ENCODE results near the gene SHH.
"Not testable (repeated sequence)": the region's sequence is repeated elsewhere in the genome, so short reads cannot be mapped to it uniquely, and the experiment has no call there.

SHH gene

DNA sequence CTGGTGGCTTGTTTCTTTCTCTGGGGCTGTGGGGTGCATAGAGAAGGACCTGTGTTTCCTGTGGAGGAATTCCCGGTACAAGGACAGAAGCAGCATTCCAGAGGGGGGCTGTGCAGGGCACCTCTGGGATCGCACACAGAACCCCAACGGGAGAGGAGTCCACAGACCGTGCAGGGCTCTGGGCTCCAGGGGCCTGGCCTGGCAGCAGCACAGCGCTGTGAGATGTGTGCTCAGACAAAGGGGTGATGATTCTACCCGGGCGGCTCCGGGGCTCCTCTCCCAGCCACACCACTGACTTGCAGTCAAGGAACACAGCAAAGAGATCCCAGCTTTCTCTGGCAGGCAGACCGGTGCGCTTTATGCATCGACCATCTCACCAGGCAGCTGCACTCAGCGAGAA lies 6.9 kb upstream of the SHH start:
- DNase-seq (ENCODE audit: low spot score): no peak

DNA sequence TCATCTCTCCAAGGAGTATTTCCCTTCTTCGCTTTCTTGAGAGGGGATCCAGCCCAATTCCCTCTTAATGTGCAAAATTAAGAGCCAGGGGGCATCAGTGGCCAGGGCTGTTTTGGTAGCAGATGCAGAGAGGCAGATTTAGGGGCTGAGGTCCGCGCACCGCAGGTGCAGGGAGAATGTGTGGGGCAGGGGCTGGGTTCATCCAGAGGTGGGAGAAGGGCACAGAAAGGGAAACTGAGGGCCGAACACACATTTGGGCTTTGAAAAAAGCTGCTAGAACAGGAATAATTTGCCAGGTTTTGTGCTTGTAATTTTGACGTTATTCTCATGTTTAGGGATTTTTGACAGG lies 6.5 kb upstream of the SHH start:
- DNase-seq (ENCODE audit: low spot score): no peak

DNA sequence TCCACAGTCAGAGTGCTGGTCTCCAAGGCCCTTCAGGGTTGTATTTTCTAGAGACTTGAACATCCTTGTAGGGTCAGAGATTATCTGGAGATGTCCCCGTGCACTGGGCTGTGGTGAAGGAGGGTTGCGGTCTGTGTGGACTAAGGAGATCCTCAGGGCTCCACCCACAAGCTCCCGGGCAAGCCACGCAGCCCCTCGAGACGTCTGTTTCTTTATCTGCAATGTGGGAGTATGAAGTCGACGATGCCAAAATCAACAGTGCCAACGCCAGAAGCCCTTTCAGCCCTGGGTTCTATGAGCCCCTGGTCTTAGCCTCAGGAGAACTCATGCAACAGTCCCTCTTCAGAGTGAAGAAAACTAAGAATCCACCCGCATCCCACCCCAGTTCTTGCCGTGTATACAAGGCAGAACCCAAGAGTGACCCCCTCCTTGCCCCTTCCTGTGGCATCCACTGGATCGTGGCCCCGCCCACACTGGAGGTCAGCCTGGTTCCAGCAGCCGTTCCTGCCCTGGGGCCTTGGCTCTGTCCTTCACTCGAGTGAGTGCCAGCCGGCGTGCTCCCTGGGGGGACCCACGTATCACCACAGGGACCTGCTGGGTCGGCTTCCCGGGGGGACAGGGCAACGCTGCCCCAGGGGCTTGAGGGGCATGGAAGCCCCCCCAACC lies 6.0 kb upstream of the SHH start:
- DNase-seq (ENCODE audit: low spot score): no peak

DNA sequence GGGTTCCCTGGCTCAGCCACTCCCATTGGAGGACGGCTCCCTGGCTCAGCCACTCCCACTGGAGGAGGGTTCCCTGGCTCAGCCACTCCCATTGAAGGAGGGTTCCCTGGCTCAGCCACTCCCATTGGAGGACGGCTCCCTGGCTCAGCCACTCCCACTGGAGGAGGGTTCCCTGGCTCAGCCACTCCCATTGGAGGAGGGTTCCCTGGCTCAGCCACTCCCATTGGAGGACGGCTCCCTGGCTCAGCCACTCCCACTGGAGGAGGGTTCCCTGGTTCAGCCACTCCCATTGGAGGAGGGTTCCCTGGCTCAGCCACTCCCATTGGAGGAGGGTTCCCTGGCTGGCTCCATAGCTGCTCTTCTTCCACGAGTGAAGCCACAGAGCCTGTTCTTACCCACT lies 5.3 kb upstream of the SHH start:
- DNase-seq (ENCODE audit: low spot score): not testable (repeated sequence)

DNA sequence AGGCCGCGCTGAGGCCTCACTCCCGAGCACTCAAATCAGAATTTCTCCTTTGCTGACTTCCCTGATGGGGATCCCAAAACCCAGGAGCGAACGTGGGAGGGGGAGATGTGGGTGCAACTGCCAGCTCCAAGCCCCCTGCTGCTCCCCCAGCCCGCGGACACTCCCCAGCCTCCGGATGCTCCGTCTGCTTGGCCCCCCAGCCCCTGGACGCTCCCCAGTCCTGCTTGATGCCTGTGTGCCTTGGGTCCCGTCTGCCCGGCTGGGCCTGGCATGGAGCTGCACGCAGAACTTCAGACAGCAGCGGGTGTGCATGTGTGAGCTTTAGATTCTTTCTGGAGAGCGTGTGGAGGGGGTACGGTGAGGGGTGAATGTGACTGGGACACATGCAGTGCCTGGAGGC lies 4.7 kb upstream of the SHH start:
- DNase-seq (ENCODE audit: low spot score): no peak

DNA sequence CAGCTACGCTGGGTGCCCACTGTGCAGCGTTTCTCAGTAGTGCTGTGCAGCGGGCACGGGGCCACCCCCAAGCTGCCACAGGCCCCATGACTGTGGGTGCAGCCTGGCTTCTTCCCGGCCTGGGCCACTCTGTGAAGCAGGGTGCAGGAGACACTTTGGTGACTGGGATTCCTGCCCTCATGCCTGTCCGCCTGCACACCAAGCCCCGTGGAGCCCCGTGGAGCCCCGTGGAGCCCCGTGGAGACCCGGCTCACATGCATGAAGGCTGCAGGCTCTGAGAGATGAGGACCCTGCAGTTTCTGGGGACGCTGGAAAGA lies 3.9 kb upstream of the SHH start:
- DNase-seq (ENCODE audit: low spot score): no peak

DNA sequence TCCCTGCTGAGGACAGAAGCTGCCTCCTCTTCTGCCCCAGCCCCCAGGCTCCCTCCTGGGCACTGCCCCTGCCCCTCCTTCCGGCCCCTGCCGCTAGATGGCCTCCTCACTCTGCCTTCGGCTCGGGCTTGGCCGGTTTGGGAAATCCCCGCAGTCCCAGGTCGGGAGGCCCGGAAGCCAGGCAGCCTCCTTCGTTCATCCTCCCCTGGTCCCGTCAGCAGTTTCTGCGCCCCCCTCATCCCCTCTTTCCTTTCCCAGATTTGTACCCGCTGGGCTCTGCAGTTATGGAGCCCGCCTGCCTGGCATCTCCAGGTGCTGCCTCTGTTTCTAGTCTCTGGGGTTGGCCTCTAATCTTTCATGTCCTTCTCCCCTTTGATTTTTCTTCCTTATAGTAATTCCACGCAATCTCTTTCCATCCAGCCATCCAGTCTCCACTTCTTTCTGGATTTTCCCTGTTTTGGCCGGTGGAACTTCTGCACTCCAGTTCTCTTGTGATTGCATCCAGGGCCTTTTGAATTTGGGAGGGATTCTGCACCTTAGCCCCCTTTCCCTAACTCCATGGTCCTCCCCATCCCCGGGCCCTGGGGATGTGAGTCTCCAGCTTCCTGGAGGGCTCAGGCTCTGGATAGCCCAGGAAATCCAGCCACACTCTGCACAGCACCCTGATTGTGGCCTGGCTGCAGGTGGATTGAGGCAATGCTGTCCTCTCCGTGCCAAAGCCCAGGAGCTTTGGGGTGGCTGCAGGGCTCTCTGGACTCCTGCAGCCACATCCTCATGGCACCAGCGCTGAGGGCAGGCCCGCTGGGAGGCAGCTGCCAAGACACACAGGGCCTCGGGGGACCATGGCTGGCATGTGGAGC lies 3.3 kb upstream of the SHH start:
- DNase-seq (ENCODE audit: low spot score): peak; percentile 58

DNA sequence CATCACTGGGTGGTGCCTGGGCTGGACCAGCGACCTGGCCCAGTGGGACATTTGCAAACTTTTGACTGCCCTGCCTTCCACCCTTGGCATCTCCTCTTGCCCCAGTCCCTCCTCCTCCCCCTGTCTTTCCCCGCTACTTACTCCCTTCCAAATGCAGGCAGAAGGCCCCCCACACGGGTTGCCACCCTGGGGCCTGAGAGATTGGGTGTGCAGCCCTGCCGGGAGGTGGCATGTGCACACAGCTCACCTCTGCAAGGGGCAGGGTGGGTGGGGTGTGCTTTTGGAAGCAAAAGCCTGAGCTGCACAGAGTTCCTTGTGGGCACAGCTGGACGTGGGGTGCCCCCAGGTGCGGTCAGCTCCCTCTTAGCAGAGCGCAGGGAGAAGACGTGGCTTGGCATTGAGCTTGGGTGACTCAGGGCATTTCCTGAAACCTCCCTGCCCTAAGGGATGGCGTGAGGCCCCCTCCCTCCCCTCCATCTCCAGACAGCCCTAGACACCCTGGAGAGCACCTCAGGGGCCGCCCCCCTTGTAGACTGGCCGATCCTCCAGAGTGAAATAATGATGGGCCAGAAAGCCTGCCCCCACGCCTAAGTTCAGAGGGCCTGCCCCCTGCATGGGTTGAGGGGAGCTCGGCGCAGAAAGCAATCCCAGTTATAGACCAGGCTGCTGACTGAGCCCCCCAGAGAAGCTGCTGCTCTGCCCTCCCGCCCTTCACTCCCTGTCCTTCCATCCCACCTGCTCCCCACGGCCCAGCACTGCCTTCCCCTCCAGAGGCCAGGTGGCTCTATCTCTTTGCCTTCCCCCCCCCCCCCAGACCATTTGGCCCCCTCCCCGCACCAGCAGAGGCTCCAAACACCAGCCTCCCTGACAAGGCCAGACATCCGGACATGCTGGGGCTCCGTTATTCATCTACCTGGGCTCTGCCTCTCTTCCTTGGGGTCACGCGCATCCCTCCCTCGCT lies 2.3 kb upstream of the SHH start:
- DNase-seq (ENCODE audit: low spot score): no peak

DNA sequence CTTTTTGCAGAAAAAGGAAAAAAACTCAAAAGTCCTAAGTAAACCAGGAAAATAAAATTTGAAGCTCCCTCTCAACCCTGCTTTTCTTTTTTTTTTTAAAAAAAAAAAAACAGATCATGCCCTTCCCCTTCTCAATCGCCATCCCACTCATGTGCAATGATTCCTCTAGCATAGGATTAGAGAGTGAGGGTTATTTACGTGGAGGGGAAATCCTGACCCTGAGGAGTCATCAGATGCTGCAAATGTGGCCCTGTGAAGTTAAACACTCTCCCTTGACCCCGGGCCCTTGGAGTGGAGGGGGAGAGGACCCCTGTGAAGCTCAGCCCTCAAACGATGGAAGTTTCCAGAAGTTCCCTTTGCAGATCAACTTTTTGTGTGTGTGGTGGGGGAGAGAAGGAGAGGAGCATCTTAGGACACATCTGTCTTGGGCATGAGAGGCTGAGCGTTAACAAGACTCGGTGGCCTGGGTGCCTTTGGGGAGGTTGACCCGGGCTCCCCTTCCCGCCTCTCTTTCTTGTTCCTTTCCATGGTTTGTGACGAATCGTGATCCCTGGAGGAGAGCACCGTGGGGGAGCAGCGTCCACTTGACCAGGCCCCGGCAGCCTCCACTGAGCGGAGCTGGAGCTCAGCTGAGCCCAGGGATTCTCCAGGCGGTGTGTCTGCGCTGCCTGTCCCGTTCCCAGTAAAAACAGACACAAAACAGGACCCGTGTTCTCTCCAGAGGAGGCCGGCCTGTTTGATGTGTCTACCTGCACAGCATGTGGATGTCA lies 1.5 kb upstream of the SHH start:
- DNase-seq (ENCODE audit: low spot score): no peak

DNA sequence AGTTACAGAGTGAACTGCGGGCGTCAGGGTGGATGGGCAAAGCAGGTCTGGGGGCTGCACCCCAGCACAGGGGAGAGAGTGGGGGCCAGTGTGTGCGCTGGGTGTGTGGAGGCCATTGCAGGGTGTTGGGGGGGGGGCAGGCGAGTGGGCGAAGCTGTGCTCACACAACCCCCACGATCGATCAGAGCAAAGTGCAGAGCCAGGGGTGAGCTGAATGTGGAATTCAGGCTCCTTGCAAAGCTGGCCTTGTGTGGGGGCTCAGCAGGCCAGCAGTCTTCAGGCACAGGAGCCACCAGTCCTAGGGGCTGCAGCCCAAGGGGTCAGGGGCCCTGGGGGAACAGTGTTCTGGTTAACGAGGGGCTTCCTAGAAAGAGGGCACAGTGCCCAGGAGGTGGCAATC lies 862 bp upstream of the SHH start:
- no peak for DNase-seq (ENCODE audit: low spot score)

DNA sequence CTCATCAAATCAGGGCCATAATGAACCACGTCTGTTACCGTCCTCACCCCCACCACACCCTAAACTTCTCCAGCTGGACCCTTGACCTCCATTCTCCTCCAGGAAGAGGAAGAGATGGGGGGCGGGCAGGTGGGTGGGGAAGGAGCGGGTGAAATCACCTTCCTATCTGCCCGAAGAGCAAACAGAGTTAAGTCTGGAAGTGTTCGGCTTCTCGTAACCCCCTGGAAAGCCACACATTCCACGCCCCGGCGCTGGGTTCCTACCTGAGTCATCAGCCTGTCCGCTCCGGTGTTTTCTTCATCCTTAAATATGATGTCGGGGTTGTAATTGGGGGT lies 736 bp downstream of the SHH start:
- DNase-seq (ENCODE audit: low spot score): peak; percentile 72

DNA sequence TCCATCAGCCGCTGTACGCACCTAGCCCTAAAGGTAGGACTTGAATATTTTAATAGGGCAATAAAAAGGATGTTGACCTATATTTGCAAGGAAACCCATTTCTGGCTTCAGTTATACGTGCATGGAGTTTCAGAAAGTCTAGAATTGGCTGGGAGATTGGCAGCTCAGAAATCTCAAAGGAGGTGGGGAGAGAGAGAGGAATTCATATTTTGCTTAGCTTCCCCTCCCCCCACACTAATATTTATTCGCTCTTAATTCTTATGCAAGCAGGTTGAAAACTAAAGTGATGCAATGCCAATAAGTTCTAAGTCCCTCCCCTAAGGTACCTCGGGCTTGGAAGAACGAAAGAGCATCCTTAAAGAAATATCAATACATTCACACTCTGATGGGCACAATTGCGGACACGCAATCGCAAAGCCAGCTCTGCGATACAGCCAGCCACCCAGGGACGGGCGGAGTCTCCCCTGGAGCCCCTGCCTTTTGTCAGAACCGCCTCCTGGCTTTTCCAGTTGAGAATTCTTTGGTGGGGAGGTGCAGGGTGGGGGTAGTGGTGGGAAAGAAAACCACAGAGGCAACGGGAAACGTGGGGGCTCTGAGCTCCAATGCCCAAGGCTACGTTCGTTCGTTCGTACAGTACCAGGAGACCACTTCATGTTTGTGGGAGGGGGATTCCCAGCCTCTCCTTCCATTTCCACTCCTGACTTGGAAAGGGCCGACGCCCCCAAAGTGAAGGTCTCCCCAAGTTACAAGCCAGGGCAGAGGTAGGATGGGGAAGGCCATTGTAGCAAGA lies 1.3 kb downstream of the SHH start:
- DNase-seq (ENCODE audit: low spot score): no peak

DNA sequence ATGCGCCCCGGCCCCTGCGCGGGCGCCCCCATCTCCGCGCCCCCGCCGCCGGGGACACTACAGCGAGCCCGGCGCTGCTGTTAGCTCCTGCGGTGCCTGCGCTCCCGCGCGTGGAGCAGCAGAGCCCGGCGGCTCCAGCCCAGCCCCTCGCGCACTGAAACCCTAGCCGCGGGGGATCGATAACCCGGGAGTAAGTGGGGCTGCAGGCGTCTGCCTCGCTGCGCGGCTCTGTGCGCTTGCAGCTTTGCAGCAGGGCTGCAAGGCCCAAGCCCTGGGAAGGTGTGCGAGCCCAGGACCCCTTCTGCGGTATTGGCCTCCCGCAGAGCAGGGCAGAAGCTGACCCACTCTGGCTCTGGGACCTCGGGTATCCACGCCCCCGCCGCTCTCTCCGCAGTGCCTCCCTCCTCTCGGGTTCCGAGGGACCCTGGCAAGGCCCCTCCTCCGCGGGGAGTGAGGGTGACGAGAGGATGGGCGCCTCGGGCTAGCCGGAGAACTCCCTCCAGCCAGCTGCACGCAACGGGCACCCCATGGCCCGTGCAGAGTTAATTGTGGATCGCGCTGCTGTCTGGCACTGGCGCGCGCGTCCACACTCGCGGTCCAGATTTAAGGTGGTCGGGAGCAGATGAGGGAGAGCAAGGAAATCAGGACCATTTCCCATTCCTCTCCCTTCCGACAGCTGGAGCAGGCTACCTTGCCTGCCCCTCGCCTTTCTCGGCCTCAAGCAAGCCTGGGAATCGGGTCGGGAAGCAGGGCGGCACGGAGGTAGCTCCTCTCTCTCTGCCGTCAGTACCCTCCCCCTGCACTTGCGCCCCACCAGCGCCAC lies 2.1 kb downstream of the SHH start:
- no peak for DNase-seq (ENCODE audit: low spot score)

DNA sequence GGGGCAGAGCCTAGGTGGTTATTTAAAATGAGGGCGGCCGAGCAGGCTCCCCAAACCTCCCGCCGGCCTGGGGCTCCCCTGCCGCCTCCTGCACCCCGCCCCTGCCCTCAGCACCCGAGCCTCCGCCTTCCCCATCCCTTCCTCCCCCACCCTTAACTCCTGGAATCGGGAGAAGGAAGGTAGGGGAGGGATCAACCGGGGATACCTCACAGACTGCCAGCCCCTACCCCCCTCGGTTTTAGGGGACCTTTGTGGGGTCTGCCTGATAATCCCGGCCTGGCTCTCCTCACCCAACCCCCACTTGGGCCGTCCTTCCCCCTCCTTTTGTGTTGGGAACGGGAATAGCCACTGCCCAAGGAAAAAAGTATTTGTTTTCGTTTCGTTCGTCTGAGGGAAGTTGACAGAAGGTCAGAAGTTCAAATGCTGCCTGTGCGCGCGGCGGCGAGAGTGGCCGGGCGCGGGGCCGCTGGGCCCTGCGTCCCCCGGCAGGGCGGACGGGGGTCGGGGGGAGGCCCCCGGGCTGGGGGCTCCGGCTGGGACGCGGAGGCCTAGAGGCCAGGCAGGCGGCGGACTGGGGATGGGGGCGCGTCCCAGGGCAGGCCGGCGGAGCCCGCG lies 2.8 kb downstream of the SHH start:
- DNase-seq (ENCODE audit: low spot score): no peak

DNA sequence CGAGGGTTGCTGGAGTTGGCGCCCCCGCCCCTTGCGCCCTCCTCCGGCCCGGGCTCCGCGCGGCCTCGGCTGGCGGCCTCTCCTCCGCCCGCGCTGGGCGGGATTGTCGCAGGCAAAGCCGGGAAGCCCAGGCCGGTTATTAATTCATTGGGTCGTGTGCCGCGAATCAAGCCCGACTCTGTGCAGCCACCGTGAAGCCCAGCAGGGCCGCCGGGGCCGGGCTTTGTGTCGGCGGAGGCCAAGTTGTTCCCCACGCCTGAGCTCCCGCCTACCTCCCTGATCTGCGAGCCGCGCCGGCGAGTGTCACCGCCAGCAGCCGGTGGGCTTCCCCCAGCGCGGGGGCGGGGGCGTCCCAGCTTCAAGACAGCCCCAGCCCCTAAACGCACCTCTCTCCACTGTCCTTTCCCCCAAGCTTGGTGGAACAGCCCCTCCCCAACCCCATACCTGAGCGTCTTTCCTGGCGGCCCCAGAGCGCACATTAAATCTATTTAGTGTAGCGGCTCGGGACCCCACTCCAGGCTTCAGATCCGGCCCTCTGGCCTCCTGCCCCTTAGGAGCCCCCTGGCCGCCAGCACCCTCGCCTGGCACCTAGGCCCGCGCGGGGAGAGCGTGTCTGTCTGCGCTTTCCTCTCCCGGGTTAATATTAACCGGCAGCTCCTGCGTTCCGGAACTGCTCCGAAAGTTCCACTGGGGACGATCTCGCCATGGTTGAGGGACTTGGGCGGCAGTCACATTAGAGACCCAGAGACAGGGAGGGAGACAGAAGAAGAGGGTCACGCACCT lies 3.5 kb downstream of the SHH start:
- peak; percentile 63 for DNase-seq (ENCODE audit: low spot score)

DNA sequence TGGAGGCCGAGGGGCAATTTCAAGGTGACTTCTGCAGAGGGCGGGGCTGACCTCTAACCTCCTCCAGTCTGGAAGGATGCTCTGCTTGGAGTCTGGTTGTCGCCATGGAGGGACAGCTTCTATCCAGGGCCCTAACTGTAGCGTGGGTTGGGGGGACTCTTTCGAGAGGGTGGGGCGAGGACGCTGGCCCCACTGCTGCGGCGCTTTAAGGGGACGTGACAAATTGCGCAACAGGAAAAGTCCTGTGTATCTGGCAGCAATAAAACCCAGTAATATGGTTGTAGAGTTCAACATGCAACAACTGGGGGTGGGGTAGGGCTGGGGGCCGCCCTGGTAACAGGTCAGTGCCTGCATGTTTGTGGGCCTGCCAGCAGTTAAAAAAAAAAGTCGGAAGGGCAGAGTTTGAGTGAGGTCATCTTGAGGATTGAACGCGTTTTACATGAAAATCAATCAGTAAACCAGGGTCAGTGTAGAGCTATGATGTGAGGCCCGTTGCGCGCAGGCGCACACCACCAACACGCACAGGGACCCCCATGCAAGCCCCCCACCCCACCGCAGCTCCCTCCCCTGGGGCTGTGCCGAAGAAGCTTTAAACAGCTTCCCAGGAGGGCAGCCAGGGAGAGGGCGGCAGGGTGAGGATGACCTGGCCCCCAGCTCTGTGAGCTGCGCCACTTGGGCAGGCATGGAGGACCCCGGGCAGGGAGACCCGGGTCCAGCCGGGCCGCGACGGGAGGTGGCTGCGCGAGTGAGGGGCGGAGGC lies 4.3 kb downstream of the SHH start:
- DNase-seq (ENCODE audit: low spot score): peak; percentile 33

DNA sequence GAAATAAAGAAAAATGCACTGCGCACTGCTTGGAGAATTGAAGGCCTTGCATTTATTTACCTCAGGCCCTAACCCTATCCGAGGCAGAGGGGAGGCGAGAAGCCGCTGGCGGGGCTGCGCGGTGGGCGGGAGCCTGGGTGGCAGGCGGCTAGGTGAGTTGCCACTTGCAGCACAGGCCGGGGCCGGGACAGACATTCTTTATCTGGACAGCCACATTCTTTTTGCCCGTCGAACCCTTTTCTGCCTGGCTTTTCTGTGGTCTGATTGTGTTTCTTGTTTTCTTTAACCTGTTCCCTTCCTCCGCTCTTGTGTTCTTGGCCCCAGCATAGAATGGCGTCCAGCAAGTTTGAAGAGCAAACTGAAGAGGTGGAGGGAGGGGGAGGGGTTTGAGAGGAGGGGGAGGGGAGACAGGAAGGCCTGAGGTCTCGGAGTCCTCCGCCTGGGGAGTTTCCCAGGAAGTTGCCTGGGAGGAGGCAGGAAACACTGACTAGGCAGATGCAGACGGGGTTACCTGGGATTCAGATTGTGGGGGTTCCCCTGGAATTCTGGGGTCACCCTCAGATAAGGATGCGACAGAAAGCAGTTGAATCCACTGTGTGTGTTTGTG lies 5.1 kb downstream of the SHH start:
- no peak for DNase-seq (ENCODE audit: low spot score)
